ENCODE results near the gene SNAPC3. TPM values are rescaled to one million over a fixed set of nuclear protein-coding genes. Genes with fewer than 3 reads are reported as not detected.

Gene SNAPC3
- total and polyA plus RNA-seq, 10 donors, result 6.4 to 45.8 (median 31.7) TPM

GRCh38 chr9:15491950-15492349 is 69.3 kb downstream of the SNAPC3 start:
- peaks cover 0 to 10% (median 0%) of the 10 kb centered on the region in 6 donors for H3K4me1 ChIP-seq
- TF ChIP-seq POLR2A (IDR thresholded peaks at IDR 0.05) (no peak), POLR2AphosphoS5 (IDR thresholded peaks at IDR 0.05) (no peak), CTCF (IDR thresholded peaks at IDR 0.05 in 8 of 11, conservative IDR thresholded peaks at IDR 0.05 in 3 of 11) (no peak)
- no peaks in the 10 kb centered on the region for H3K27me3 ChIP-seq (replicated peaks in 1 of 7)
- H3K9me3 ChIP-seq, result peaks cover 0 to 10% (median 6%) of the 10 kb centered on the region in 8 donors
- H3K36me3 ChIP-seq, result peaks cover 0 to 66% (median 15%) of the 10 kb centered on the region in 6 donors
- 96 to 100% (median 100%) methylated on average over 1 of the region's 1 CpG for WGBS, 5 donors
- H3K4me3 ChIP-seq, result no peak overlapping the region
- no peak overlapping the region for H3K27ac ChIP-seq
- intact Hi-C loops (cut with DNase I; ENCODE audit: low total_unique reads), result no loop called here
- no peak for DNase-seq

- Histone ChIP-seq H3K36me3 (peaks cover 0 to 65% (median 15%) of the 10 kb centered on the region in 6 donors), H3K9me3 (peaks cover 0 to 10% (median 6%) of the 10 kb centered on the region in 8 donors), H3K4me1 (peaks cover 0 to 10% (median 0%) of the 10 kb centered on the region in 6 donors), H3K4me3 (no peak overlapping the region), H3K27ac (no peak overlapping the region), H3K27me3 (replicated peaks in 1 of 7) (no peaks in the 10 kb centered on the region)
- TF ChIP-seq POLR2AphosphoS5 (IDR thresholded peaks at IDR 0.05) (no peak), CTCF (IDR thresholded peaks at IDR 0.05 in 8 of 11, conservative IDR thresholded peaks at IDR 0.05 in 3 of 11) (no peak), POLR2A (IDR thresholded peaks at IDR 0.05) (no peak)
- intact Hi-C loops (cut with DNase I; ENCODE audit: low total_unique reads), result no loop called here
- WGBS, 5 donors, result 92 to 94% (median 93%) methylated on average over 13 of the region's 13 CpGs
- DNase-seq, result no peak
Measured at GRCh38 chr9:15492485-15493150, 69.9 kb downstream of the SNAPC3 start.

- peaks cover 0 to 66% (median 4%) of the 10 kb centered on the region in 6 donors for H3K36me3 ChIP-seq
- WGBS, 5 donors, result 96 to 98% (median 97%) methylated on average over 13 of the region's 13 CpGs
- H3K27me3 ChIP-seq (replicated peaks in 1 of 7), result no peaks in the 10 kb centered on the region
- no peak for DNase-seq
- TF ChIP-seq POLR2AphosphoS5 (IDR thresholded peaks at IDR 0.05) (no peak), POLR2A (IDR thresholded peaks at IDR 0.05) (no peak), CTCF (IDR thresholded peaks at IDR 0.05 in 8 of 11, conservative IDR thresholded peaks at IDR 0.05 in 3 of 11) (no peak)
- no peak overlapping the region for H3K4me3 ChIP-seq
- intact Hi-C loops (cut with DNase I; ENCODE audit: low total_unique reads), result no loop called here
- H3K4me1 ChIP-seq, result peaks cover 0 to 64% (median 9%) of the 10 kb centered on the region in 6 donors
- H3K27ac ChIP-seq, result no peak overlapping the region
- no peaks in the 10 kb centered on the region for H3K9me3 ChIP-seq
Measured at GRCh38 chr9:15498246-15498995, 75.7 kb downstream of the SNAPC3 start.

- H3K27me3 ChIP-seq (replicated peaks in 1 of 7), result no peaks in the 10 kb centered on the region
- H3K27ac ChIP-seq, result no peak overlapping the region
- H3K4me1 ChIP-seq, result peaks cover 0 to 70% (median 9%) of the 10 kb centered on the region in 6 donors
- DNase-seq, result no peak
- H3K4me3 ChIP-seq, result no peak overlapping the region
- intact Hi-C loops (cut with DNase I; ENCODE audit: low total_unique reads), result no loop called here
- H3K9me3 ChIP-seq, result no peaks in the 10 kb centered on the region
- no peak for TF ChIP-seq POLR2AphosphoS5 (IDR thresholded peaks at IDR 0.05)
- no peak for TF ChIP-seq CTCF (IDR thresholded peaks at IDR 0.05 in 8 of 11, conservative IDR thresholded peaks at IDR 0.05 in 3 of 11)
- no peak for TF ChIP-seq POLR2A (IDR thresholded peaks at IDR 0.05)
- WGBS, 5 donors, result 53 to 65% (median 61%) methylated on average over 2 of the region's 2 CpGs
- H3K36me3 ChIP-seq, result peaks cover 0 to 73% (median 8%) of the 10 kb centered on the region in 6 donors
Measured at GRCh38 chr9:15499139-15499538, 76.5 kb downstream of the SNAPC3 start.
